ENCODE data around the gene AFMID. TPM values are rescaled to one million over a fixed set of nuclear protein-coding genes. Genes with fewer than 3 reads are reported as not detected.
"Not testable (repeated sequence)": the region's sequence is repeated elsewhere in the genome, so short reads cannot be mapped to it uniquely, and the experiment has no call there.

AFMID gene, protein sequence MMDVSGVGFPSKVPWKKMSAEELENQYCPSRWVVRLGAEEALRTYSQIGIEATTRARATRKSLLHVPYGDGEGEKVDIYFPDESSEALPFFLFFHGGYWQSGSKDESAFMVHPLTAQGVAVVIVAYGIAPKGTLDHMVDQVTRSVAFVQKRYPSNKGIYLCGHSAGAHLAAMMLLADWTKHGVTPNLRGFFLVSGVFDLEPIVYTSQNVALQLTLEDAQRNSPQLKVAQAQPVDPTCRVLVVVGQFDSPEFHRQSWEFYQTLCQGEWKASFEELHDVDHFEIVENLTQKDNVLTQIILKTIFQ
- 10 to 100 TPM; 17.0 to 49.7 TPM for total RNA-seq

DNA sequence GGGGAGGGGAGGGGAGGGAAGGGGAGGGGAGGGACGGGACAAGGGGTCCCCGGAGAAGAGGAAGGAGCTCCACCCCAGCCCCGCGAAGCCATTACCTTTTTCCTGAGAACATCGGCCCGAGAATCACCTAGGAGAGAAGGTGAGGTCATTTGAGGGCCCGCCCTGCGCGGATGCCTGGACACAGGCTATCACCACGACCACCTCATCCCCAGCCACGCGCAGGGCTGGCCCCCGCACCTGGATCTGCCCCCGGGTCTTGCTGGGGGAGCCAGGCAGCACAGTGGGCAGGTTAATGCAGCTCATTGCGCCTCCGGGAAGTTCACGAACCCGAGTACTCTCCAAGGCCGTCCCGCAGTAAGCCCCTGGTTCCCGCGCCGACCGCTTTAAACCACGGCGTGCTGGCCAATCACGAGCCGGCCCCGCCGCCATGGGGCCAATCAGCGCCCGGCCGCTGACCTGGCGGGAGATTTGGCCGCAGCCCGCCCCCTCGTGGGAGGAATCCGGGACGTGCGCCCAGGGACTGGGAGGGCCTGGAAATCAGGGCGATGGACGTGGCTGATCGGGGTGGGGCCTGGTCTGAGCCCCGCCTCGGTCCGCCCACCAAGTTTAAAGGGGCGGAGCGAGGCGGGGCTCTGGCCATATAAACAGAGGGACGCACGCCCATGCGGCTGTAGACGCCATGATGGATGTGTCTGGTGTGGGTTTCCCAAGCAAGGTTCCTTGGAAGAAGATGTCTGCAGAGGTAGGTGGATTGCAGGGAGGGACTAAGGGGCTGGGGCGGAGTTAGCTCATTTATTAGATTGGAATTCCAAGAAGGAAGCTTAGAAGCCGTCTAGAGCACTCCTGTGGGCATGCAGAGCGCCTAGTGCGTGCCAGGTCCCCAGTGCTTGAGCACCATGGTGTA is at the start of gene AFMID, which contains the start of gene TK1:
AFMID (plus strand) TSS at position 671 of the 904 bp plus-strand sequence; CDS start at position 680, 9 bp downstream.
TK1 (minus strand) TSS at position 361 of the 904 bp plus-strand sequence; CDS start at position 303, 58 bp downstream.
- ATAC-seq (peak; percentile 98 to 99), DNase-seq (ENCODE audit: low spot score) (peak; percentile 96)
- H3K4me1 Mint-ChIP-seq (ENCODE audit: low read depth in 2 of 2) = peaks cover 11 to 14% of the 10 kb centered on the region in 2 donors
- peak within 1 kb of the TSS; percentile 30 to 51 for H3K27ac Mint-ChIP-seq
- no peaks in the 10 kb centered on the region for H3K27me3 Mint-ChIP-seq
- no peaks in the 10 kb centered on the region for H3K9me3 Mint-ChIP-seq
- no peaks in the 10 kb centered on the region for H3K36me3 Mint-ChIP-seq
- peak within 1 kb of the TSS; percentile 85 for H3K4me3 Mint-ChIP-seq

DNA sequence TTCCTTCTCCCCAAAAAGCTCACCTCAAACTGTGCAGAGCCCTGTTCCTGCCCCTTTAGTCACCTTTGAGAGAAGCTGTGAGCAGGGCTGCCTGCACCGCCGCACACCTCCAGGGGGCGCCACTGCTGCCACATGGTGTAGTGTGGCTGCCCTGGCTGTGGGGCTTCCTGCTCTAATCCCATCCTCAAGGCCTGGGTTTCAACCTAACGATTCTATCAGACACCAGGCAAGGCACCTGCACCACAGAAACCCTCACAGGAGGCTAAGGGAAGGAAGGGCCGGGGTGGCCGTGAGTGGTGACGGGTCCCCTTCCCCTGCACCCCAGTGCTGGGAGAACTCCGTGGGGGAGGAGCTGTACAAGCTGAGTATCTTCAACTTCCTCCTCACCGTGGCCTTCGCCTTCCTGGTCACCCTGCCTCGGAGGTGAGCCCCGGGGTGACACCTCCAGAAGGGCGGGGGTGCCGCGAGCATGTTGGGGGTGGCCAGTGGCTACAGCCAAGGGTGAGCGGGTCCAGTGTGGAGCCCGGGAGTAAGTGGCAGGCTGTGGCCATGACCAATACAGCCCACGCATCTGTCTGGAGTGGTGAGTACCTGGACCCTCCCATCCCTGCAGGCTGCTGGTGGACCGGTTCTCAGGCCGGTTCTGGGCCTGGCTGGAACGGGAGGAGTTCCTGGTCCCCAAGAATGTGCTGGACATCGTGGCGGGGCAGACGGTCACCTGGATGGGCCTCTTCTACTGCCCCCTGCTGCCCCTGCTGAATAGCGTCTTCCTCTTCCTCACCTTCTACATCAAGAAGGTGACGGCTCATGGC is 49.6 kb upstream of the AFMID start:
- H3K27me3 Mint-ChIP-seq = no peaks in the 10 kb centered on the region

DNA sequence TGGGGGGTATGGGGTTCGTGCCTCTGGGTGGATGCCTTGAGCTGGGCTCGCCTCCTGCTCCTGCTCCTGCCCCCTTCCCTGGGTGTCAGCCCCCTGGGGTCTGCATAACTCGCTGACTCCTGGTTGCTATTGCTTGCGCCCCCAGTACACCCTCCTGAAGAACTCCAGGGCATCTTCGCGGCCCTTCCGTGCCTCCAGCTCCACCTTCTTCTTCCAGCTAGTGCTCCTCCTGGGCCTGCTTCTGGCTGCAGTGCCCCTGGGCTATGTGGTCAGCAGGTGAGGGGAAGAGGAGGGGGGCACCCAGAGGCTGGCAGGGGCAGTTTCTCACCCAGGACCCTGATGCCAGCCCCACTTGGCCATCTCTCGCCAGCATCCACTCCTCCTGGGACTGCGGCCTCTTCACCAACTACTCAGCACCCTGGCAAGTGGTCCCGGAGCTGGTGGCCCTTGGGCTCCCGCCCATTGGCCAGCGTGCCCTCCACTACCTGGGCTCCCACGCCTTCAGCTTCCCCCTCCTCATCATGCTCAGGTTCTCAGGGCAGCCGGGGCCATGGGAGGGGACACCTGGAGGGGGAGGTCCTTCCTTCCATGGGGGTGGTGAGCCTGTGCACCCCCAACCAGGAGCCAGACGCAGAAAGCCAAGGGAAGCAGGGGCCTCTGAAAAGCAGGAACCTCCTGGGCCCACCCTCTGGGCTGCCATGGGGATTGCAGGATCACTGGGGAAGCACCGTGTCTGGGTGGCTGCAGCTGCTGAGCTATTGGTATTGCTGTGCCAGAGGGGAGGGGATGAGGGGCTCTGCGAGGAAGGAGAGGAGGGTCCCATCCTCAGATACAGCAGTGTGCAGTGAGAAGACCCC is 48.7 kb upstream of the AFMID start:
- DNase-seq (ENCODE audit: low spot score) = no peak
- no peak overlapping the region for H3K4me3 Mint-ChIP-seq
- H3K27me3 Mint-ChIP-seq = no peaks in the 10 kb centered on the region
- peak overlapping the region; percentile 77 to 84 for H3K27ac Mint-ChIP-seq
- H3K4me1 Mint-ChIP-seq (ENCODE audit: low read depth in 2 of 2) = peaks cover 46 to 60% of the 10 kb centered on the region in 2 donors
- H3K9me3 Mint-ChIP-seq = no peaks in the 10 kb centered on the region
- peaks cover 18% of the 10 kb centered on the region for H3K36me3 Mint-ChIP-seq
- no peak for ATAC-seq

More for the DNA sequence above, 49.6 kb upstream of the AFMID start:
- peaks cover 49 to 60% of the 10 kb centered on the region in 2 donors for H3K4me1 Mint-ChIP-seq (ENCODE audit: low read depth in 2 of 2)
- no peaks in the 10 kb centered on the region for H3K9me3 Mint-ChIP-seq
- no peak for ATAC-seq
- H3K27ac Mint-ChIP-seq = peak overlapping the region; percentile 77 to 84
- no peak overlapping the region for H3K4me3 Mint-ChIP-seq
- DNase-seq (ENCODE audit: low spot score) = peak; percentile 62
- H3K36me3 Mint-ChIP-seq = peaks cover 18% of the 10 kb centered on the region

DNA sequence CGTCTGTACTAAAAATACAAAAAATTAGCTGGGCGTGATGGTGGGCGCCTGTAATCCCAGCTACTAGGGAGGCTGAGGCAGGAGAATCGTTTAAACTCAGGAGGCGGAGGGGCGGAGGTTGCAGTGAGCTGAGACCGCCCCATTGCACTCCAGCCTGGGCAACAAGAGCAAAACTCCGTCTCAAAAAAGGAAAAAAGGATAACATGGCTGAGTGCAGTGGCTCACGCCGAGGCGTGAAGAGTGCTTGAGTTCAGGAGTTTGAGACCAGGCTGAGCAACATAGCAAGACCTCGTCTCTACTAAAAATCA is 47.3 kb upstream of the AFMID start:
- not testable (repeated sequence) for H3K36me3 Mint-ChIP-seq; ATAC-seq; H3K27me3 Mint-ChIP-seq; H3K9me3 Mint-ChIP-seq; DNase-seq (ENCODE audit: low spot score)
- Mint-ChIP-seq H3K4me3 (peak overlapping the region; percentile 56), H3K4me1 (ENCODE audit: low read depth in 2 of 2) (peaks cover 33 to 51% of the 10 kb centered on the region in 2 donors), H3K27ac (peak overlapping the region; percentile 34 to 53)

DNA sequence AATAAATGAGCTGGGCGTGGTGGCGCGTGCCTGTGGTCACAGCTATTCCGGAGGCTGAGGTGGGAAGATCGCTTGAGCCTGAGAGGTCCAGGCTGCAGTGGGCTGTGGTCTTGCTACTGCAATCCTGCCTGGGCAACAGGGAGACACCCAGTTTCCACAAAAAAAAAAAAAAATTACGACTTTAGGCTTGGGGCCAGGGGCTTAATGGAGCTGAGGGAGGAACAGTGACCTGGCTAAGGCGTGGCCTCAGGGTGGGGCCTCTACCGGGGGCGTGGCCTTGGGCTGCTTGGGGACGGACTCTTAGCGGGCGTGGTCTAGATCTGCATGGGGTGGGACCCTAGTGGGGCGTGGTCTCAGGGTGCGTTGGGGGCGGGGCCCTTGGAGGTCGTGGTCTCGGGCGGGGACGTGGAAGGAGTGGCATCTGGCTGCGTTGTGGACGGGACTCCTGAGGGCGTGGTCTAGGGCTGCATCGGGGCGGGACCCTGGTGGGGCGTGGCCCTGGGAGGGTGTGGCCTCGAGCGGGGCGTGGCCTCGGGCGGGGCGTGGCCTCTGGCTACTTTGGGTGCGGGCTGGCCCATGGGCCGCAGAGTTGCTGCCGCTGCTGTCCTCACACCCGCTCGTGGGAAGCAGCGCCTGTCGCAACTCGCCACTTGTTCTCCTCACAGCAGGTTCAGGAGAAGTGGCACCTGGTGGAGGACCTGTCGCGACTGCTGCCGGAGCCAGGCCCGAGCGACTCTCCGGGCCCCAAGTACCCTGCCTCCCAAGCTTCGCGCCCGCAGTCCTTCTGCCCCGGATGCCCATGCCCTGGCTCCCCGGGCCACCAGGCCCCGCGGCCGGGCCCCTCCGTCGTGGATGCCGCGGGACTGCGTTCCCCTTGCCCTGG is 46.8 kb upstream of the AFMID start:
- Mint-ChIP-seq H3K4me1 (ENCODE audit: low read depth in 2 of 2) (peaks cover 33 to 50% of the 10 kb centered on the region in 2 donors), H3K36me3 (peaks cover 9% of the 10 kb centered on the region), H3K9me3 (no peaks in the 10 kb centered on the region), H3K27ac (peak overlapping the region; percentile 34 to 53), H3K4me3 (peak overlapping the region; percentile 56), H3K27me3 (no peaks in the 10 kb centered on the region)
- DNase-seq (ENCODE audit: low spot score) (peak; percentile 91), ATAC-seq (peak; percentile 94 to 95)

DNA sequence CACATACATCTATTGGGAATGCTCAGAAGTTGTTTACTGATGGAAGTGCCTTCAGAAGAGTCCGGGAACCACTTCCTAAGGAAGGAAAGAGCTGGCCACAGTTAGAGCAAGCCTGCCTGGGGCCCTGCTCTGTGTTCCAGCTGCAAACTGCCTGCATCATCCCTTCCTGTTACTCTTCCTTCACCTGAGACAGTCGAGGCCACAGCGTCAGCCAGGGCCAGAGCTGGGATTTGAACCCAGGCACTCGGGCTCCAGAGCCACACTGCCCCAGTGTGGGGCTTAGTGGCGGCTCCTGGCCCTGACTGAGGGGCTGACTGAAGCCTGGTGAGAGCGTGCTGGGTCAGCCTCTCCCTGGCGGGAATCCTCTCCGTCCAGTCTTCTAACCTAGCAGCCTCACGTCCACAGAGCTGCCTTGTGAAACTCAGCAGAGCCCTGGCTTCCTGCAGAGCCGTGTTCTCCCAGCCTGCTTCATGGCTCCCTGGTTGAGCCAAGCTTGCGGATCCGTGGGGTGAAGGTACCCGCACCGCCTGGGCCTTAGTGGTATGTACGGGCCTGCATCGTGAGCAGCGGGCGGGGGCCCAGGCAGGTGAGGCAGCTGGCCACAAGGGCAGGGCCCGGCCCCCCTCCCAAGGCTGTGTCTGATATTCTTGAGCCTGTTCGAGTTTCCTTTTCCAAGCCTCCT is 45.6 kb upstream of the AFMID start:
- ATAC-seq (no peak), DNase-seq (ENCODE audit: low spot score) (no peak)
- Mint-ChIP-seq H3K27ac (no peak overlapping the region), H3K4me1 (ENCODE audit: low read depth in 2 of 2) (peaks cover 24 to 41% of the 10 kb centered on the region in 2 donors), H3K9me3 (no peaks in the 10 kb centered on the region), H3K36me3 (no peaks in the 10 kb centered on the region), H3K4me3 (no peak overlapping the region), H3K27me3 (no peaks in the 10 kb centered on the region)

DNA sequence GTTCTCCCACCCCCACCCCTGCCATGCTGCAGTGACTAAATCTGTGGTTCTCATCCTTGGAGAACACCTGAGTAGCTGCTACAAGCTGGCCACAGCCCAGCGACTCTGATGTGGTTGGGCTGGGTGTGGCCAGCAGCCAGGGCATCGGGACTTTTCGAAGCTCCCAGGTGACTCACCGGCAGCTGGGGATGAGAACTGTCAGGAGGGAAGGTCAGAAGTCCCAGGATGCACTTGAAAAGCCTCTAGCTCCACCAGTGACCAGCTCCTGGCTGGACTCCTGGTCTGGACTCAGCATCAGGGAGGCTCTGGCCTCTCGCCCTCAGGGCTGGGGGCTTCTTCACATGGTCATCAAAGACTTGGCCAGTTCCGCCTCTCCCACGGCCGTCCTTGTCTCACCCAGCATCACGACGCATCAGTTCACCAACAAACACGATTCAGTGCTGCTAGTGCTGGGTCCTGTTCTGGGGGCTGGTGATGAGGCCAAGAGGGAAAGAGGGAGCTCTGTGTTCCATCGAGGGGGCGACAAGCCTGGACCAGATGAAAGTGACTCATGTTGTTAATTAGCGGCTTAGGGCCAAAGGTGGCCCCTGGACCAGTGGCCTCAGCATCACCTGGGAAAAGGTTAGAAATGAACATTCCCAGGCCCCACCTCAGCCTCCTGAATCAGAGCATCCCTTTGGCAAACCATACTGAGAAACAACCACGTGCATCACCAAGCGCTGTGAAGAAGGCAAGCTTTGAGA is 44.9 kb upstream of the AFMID start:
- no peaks in the 10 kb centered on the region for H3K9me3 Mint-ChIP-seq
- H3K27me3 Mint-ChIP-seq = no peaks in the 10 kb centered on the region
- H3K4me1 Mint-ChIP-seq (ENCODE audit: low read depth in 2 of 2) = peaks cover 21 to 34% of the 10 kb centered on the region in 2 donors
- no peaks in the 10 kb centered on the region for H3K36me3 Mint-ChIP-seq
- no peak overlapping the region for H3K27ac Mint-ChIP-seq
- no peak for DNase-seq (ENCODE audit: low spot score)
- ATAC-seq = no peak
- H3K4me3 Mint-ChIP-seq = no peak overlapping the region

DNA sequence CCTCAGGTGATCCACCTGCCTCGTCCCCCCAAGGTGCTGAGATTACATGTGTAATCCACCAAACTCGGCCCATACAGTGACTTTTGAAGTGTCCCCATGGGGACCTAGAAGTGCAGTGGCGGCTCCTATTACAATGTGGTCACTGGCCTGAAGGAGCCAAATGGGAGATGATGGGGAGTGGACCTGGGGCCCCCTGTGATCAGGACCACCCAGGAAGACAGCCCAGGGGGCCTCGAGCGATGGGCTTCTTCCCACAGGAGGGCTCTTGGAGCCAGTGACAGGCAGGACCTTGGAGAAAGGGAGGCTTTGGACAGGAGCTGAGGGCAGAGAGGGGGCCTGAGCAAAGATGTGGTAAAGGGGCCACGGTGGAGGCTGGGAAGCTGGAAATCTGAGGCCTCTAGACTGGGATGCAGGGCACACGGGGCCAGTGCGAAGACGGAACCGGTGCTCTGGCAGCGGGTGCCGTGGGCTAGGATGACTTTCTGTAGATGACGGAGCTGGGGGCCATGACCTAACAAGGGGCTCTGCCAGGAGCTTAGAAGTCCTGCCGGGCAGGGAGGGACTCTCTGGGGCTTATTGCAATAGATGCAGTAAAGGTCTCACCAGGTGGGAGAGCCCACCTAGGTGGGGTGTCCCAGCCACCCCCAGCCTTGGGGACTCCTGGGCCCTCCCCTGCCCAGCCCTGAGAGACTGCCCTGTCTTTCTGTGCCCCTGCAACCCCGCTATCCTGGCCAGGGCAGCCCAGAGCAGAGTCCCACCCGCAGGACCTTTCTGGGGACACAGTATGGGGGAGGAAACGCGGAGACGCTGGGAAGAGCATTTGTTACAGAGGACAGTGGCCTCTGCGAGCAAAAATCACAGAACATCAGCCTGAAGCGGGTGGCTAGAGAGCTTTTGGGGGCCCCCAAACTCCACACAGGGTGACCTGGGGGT is 43.7 kb upstream of the AFMID start:
- Mint-ChIP-seq H3K27me3 (no peaks in the 10 kb centered on the region), H3K4me1 (ENCODE audit: low read depth in 2 of 2) (peaks cover 15 to 29% of the 10 kb centered on the region in 2 donors), H3K4me3 (no peak overlapping the region), H3K9me3 (no peaks in the 10 kb centered on the region), H3K36me3 (no peaks in the 10 kb centered on the region), H3K27ac (peak overlapping the region in 1 of 2 donors; percentile 70)
- ATAC-seq = no peak
- DNase-seq (ENCODE audit: low spot score) = no peak

DNA sequence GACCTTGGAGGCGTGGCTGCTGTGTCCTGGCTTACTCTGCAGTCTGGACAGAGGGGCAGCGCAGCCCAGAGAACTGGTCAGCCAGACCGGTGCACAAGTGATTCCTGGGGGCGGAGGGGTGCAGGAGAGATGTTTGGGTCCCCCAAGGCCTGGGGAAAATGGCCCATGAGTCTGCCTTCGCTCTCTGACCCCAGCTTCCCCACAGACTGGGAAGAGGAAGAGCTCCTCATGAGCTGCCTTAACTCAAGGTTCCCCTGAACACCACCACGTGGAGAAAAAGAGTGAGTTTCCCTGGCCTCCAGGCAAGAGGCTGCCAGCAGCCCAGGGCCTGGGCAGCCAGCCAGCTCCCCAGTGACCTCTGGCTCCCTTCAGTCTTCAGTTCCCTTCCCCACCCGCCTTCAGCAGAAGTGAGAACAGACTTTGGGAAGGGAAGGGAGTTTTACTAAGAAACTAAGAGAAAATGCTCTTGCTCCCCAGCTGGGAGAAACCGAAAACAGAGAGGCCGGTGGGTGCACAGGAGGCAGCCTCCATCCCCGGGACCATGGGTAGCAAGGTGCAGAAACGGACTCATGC is 42.9 kb upstream of the AFMID start:
- Mint-ChIP-seq H3K4me1 (ENCODE audit: low read depth in 2 of 2) (peaks cover 11 to 25% of the 10 kb centered on the region in 2 donors), H3K27me3 (no peaks in the 10 kb centered on the region), H3K9me3 (no peaks in the 10 kb centered on the region), H3K4me3 (no peak overlapping the region), H3K27ac (no peak overlapping the region), H3K36me3 (no peaks in the 10 kb centered on the region)
- DNase-seq (ENCODE audit: low spot score) = no peak
- ATAC-seq = no peak

All from natural killer cell treated with Interleukin-12 subunit alpha and Interleukin-12 subunit beta and Interleukin-15 and Interleukin-18, amount 100 ng/mL, for 72 hours (primary cell).